ENCODE measurements around the gene ZNF277.

The ZNF277 gene

DNA sequence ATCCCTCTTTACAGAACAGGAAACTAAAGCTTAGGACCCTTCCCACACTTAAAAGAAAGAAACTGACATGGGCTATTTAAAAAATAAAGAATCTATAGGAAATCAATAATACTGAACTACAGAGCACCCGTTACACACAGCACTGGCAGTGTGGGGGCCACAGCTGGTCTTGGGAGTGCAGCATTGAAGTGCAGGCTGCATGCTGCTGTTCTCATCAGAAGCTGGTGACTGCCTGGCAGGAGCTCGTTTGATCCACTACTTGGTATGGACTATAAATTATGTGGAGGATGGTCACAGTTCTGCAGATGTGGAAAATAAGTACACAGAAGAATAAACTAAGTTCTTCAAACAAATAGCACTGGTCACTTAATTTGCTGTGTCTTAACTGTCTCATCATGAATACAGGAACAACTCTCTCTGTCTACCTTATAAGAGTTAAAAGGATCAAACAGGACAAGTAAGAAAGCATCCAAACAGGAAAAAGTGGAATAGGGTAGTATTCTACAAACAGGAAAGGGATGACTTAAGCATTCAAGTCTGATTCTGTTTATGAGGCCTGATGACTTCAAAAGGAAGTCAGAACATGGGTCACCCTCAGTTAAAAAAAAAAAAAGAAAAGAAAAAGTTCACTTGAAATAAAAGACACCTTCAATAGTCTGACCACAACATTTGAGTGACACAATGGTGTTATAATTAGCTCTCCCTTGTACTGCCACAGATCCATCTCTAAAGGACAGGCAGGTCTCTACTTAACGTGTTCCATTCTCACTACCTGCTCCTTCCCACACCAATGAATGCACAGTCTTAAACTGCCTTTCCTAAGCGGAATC is 21.3 kb upstream of the ZNF277 start:
- Histone ChIP-seq H2AFZ (ENCODE audit: low read depth, low read length) (no peak overlapping the region), H3K36me3 (ENCODE audit: control insufficient read depth in 1 of 2, insufficient read depth in 2 of 2, low read depth in 1 of 2, low read length in 2 of 2) (no peaks in the 10 kb centered on the region), H2BK12ac (ENCODE audit: low read length in 2 of 2) (peak overlapping the region in 1 of 2 experiments; percentile 68), H3K27me3 (ENCODE audit: control insufficient read depth in 1 of 2, insufficient read depth in 1 of 2, low read length in 2 of 2) (no peaks in the 10 kb centered on the region), H4K8ac (ENCODE audit: low read length) (no peak overlapping the region), H3K79me1 (replicated peaks; ENCODE audit: low read length, poor library complexity, severe bottlenecking) (peaks cover 19% of the 10 kb centered on the region), H2BK15ac (ENCODE audit: low read depth, poor library complexity, severe bottlenecking) (no peak overlapping the region), H3K9ac (ENCODE audit: low read length) (no peak overlapping the region), H3K14ac (ENCODE audit: low read length in 2 of 2) (peak overlapping the region in 1 of 2 experiments; percentile 26), H2BK5ac (ENCODE audit: low read depth, low read length, poor library complexity, severe bottlenecking) (no peak overlapping the region), H3K4me2 (ENCODE audit: low read length, poor library complexity, severe bottlenecking) (no peak overlapping the region), H2AK5ac (ENCODE audit: low read length, severe bottlenecking) (no peak overlapping the region), H3K18ac (ENCODE audit: low read depth in 1 of 2, low read length in 2 of 2) (peak overlapping the region in 1 of 2 experiments; percentile 70), H3K9me3 (ENCODE audit: control insufficient read depth, low read length) (no peaks in the 10 kb centered on the region), H3K4me3 (ENCODE audit: insufficient read depth in 1 of 2, low read depth in 1 of 2, low read length in 2 of 2) (no peak overlapping the region), H3K23ac (ENCODE audit: low read length in 2 of 2) (no peak overlapping the region), H4K91ac (ENCODE audit: low read length) (peak overlapping the region; percentile 43), H3K4ac (ENCODE audit: low read depth in 1 of 2, low read length in 2 of 2) (no peak overlapping the region), H2BK120ac (ENCODE audit: low read depth, low read length) (no peak overlapping the region), H3K27ac (ENCODE audit: low read length, poor library complexity, severe bottlenecking) (no peak overlapping the region), H3K4me1 (ENCODE audit: control insufficient read depth, insufficient read depth, low read depth, low read length) (peaks cover 11% of the 10 kb centered on the region)
- WGBS = 89% methylated on average over 3 of the region's 4 CpGs
- no peak for DNase-seq

DNA sequence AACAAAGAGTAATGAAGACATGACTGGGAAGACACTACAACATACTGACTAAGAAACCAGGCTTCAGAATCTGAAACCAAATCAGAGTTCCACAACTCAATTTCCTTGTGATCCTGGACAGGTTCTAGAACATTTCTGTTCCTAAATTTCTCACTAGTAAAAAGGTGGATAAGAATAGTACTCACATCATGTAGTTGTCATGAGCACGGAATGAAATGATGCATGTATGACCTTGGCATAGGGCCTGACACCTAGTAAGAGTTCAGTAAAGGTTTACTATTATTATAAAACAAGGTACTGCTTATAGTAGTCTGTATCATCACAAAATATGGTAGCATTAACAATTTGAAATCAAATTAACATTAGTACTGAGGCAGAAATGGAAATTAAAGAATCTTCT is 20.2 kb upstream of the ZNF277 start:
- no peak overlapping the region for H3K4ac ChIP-seq (ENCODE audit: low read depth in 1 of 2, low read length in 2 of 2)
- no peak overlapping the region for H3K14ac ChIP-seq (ENCODE audit: low read length in 2 of 2)
- H2BK5ac ChIP-seq (ENCODE audit: low read depth, low read length, poor library complexity, severe bottlenecking) = no peak overlapping the region
- H3K4me2 ChIP-seq (ENCODE audit: low read length, poor library complexity, severe bottlenecking) = no peak overlapping the region
- H4K8ac ChIP-seq (ENCODE audit: low read length) = no peak overlapping the region
- no peak overlapping the region for H3K27ac ChIP-seq (ENCODE audit: low read length, poor library complexity, severe bottlenecking)
- H3K27me3 ChIP-seq (ENCODE audit: control insufficient read depth in 1 of 2, insufficient read depth in 1 of 2, low read length in 2 of 2) = no peaks in the 10 kb centered on the region
- H3K4me1 ChIP-seq (ENCODE audit: control insufficient read depth, insufficient read depth, low read depth, low read length) = peaks cover 17% of the 10 kb centered on the region
- H2BK120ac ChIP-seq (ENCODE audit: low read depth, low read length) = no peak overlapping the region
- H2BK12ac ChIP-seq (ENCODE audit: low read length in 2 of 2) = no peak overlapping the region
- no peak overlapping the region for H2BK15ac ChIP-seq (ENCODE audit: low read depth, poor library complexity, severe bottlenecking)
- no peak overlapping the region for H4K91ac ChIP-seq (ENCODE audit: low read length)
- WGBS = no CpG with 5 or more reads among the region's 1 CpG
- peaks cover 18% of the 10 kb centered on the region for H3K79me1 ChIP-seq (replicated peaks; ENCODE audit: low read length, poor library complexity, severe bottlenecking)
- H3K9me3 ChIP-seq (ENCODE audit: control insufficient read depth, low read length) = no peaks in the 10 kb centered on the region
- no peak overlapping the region for H3K18ac ChIP-seq (ENCODE audit: low read depth in 1 of 2, low read length in 2 of 2)
- H3K4me3 ChIP-seq (ENCODE audit: insufficient read depth in 1 of 2, low read depth in 1 of 2, low read length in 2 of 2) = no peak overlapping the region
- no peak overlapping the region for H3K9ac ChIP-seq (ENCODE audit: low read length)
- H3K36me3 ChIP-seq (ENCODE audit: control insufficient read depth in 1 of 2, insufficient read depth in 2 of 2, low read depth in 1 of 2, low read length in 2 of 2) = no peaks in the 10 kb centered on the region
- H2AK5ac ChIP-seq (ENCODE audit: low read length, severe bottlenecking) = no peak overlapping the region
- no peak overlapping the region for H2AFZ ChIP-seq (ENCODE audit: low read depth, low read length)
- no peak for DNase-seq
- H3K23ac ChIP-seq (ENCODE audit: low read length in 2 of 2) = no peak overlapping the region

DNA sequence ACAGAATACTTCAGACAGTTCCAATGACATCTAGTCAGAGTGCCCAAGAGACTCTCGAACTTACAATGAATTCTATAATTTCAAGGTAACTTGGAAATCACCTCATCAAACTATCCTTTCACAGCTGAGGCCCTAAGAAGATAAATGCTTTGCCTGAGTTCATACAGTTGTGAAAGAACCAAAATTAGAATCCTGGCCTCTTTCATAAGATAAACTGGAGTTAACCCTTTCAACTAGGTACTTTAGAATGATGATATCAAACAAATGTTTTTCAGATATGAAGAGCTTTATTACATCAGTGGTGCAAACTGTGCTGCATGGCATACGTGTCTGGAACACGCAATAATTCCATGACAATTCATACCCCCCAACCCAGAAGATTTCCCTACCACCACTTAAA is 18.2 kb upstream of the ZNF277 start:
- no peak overlapping the region for H3K4me2 ChIP-seq (ENCODE audit: low read length, poor library complexity, severe bottlenecking)
- no peak overlapping the region for H3K4ac ChIP-seq (ENCODE audit: low read depth in 1 of 2, low read length in 2 of 2)
- no peak overlapping the region for H2AFZ ChIP-seq (ENCODE audit: low read depth, low read length)
- no peak overlapping the region for H3K18ac ChIP-seq (ENCODE audit: low read depth in 1 of 2, low read length in 2 of 2)
- H3K27ac ChIP-seq (ENCODE audit: low read length, poor library complexity, severe bottlenecking) = no peak overlapping the region
- H2AK5ac ChIP-seq (ENCODE audit: low read length, severe bottlenecking) = no peak overlapping the region
- no peaks in the 10 kb centered on the region for H3K36me3 ChIP-seq (ENCODE audit: control insufficient read depth in 1 of 2, insufficient read depth in 2 of 2, low read depth in 1 of 2, low read length in 2 of 2)
- no peak overlapping the region for H2BK5ac ChIP-seq (ENCODE audit: low read depth, low read length, poor library complexity, severe bottlenecking)
- no peak overlapping the region for H2BK12ac ChIP-seq (ENCODE audit: low read length in 2 of 2)
- no peak overlapping the region for H4K91ac ChIP-seq (ENCODE audit: low read length)
- no peaks in the 10 kb centered on the region for H3K9me3 ChIP-seq (ENCODE audit: control insufficient read depth, low read length)
- H2BK120ac ChIP-seq (ENCODE audit: low read depth, low read length) = no peak overlapping the region
- no peak overlapping the region for H3K14ac ChIP-seq (ENCODE audit: low read length in 2 of 2)
- H3K9ac ChIP-seq (ENCODE audit: low read length) = no peak overlapping the region
- H4K8ac ChIP-seq (ENCODE audit: low read length) = no peak overlapping the region
- no peak for DNase-seq
- H3K23ac ChIP-seq (ENCODE audit: low read length in 2 of 2) = no peak overlapping the region
- no peak overlapping the region for H2BK15ac ChIP-seq (ENCODE audit: low read depth, poor library complexity, severe bottlenecking)
- H3K4me1 ChIP-seq (ENCODE audit: control insufficient read depth, insufficient read depth, low read depth, low read length) = peaks cover 15% of the 10 kb centered on the region
- no peak overlapping the region for H3K4me3 ChIP-seq (ENCODE audit: insufficient read depth in 1 of 2, low read depth in 1 of 2, low read length in 2 of 2)
- peaks cover 21% of the 10 kb centered on the region for H3K79me1 ChIP-seq (replicated peaks; ENCODE audit: low read length, poor library complexity, severe bottlenecking)
- H3K27me3 ChIP-seq (ENCODE audit: control insufficient read depth in 1 of 2, insufficient read depth in 1 of 2, low read length in 2 of 2) = no peaks in the 10 kb centered on the region
- 92% methylated on average over 3 of the region's 3 CpGs for WGBS

DNA sequence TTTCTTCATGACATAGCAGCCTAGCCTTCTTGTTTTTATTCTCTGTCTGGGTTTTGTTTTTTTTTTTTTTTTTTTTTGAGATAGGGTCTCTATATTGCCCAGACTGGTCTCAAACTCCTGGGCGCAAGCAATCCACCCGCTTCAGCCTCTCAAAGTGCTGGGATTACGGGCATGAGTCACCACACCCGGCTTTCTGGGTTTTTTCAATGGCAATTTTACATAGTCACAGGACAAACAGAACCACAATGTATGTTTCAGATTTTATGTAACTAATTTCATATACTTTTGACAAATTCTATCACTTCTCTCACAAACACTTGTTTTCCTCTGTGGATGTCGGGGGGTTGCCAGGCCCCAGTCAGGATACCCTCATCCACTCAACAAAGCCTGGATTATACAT is 16.8 kb upstream of the ZNF277 start:
- Histone ChIP-seq H3K27ac (ENCODE audit: low read length, poor library complexity, severe bottlenecking) (no peak overlapping the region), H2AK5ac (ENCODE audit: low read length, severe bottlenecking) (no peak overlapping the region), H3K27me3 (ENCODE audit: control insufficient read depth in 1 of 2, insufficient read depth in 1 of 2, low read length in 2 of 2) (no peaks in the 10 kb centered on the region), H4K91ac (ENCODE audit: low read length) (no peak overlapping the region), H2BK5ac (ENCODE audit: low read depth, low read length, poor library complexity, severe bottlenecking) (no peak overlapping the region), H3K4me3 (ENCODE audit: insufficient read depth in 1 of 2, low read depth in 1 of 2, low read length in 2 of 2) (no peak overlapping the region), H3K4me2 (ENCODE audit: low read length, poor library complexity, severe bottlenecking) (no peak overlapping the region), H3K4me1 (ENCODE audit: control insufficient read depth, insufficient read depth, low read depth, low read length) (peaks cover 15% of the 10 kb centered on the region), H3K4ac (ENCODE audit: low read depth in 1 of 2, low read length in 2 of 2) (no peak overlapping the region), H3K9me3 (ENCODE audit: control insufficient read depth, low read length) (no peaks in the 10 kb centered on the region), H2BK12ac (ENCODE audit: low read length in 2 of 2) (no peak overlapping the region), H3K9ac (ENCODE audit: low read length) (no peak overlapping the region), H3K23ac (ENCODE audit: low read length in 2 of 2) (no peak overlapping the region), H3K14ac (ENCODE audit: low read length in 2 of 2) (no peak overlapping the region), H3K79me1 (replicated peaks; ENCODE audit: low read length, poor library complexity, severe bottlenecking) (peaks cover 15% of the 10 kb centered on the region), H4K8ac (ENCODE audit: low read length) (no peak overlapping the region), H3K36me3 (ENCODE audit: control insufficient read depth in 1 of 2, insufficient read depth in 2 of 2, low read depth in 1 of 2, low read length in 2 of 2) (no peaks in the 10 kb centered on the region), H3K18ac (ENCODE audit: low read depth in 1 of 2, low read length in 2 of 2) (no peak overlapping the region), H2BK15ac (ENCODE audit: low read depth, poor library complexity, severe bottlenecking) (no peak overlapping the region), H2BK120ac (ENCODE audit: low read depth, low read length) (no peak overlapping the region), H2AFZ (ENCODE audit: low read depth, low read length) (no peak overlapping the region)
- 51% methylated on average over 4 of the region's 5 CpGs for WGBS
- DNase-seq = no peak

Data from mesenchymal stem cell (in vitro differentiated cells and primary cell).